ENCODE measurements around the gene SYTL1.

DNA sequence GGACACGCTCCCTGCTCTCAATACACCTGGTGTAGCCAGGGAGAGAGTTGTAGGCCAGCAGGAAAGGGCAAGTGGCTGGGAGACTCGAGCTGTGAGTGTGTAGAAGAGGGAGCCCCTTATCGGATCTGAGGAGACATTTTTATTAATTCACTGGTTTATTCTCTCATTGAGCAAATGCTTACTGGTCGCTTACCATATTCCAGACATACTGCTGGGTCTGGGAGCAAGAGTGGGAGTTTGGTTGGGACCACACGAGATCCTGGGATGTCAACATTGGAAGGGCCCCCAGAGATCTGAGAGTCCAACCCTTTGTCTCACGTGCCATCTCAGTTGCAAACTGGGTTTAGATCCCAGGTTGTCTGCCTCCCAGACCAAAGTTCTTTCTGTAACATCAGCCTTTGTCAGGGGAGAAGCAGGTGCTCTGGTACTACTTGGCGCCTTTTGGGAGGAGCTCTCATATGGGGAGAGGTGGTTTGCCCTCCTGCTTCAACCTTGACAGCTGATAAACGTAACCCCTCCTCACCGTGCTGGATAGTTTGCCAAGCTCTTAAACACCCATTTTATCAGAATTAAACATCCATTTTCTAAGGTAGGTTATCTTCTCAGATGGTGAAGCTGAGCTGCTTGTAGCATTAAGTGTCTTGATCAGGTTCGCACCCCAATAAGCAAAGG lies 19.1 kb upstream of the SYTL1 start:
- TF ChIP-seq EP300 (IDR thresholded peaks at IDR 0.05; ENCODE audit: borderline replicate concordance in 1 of 2, low read depth in 1 of 2, low read length in 1 of 2) (no peak), EZH2phosphoT487 (IDR thresholded peaks at IDR 0.05; ENCODE audit: borderline replicate concordance, low read depth) (no peak), SIN3A (IDR thresholded peaks at IDR 0.05; ENCODE audit: borderline replicate concordance, low read depth, low read length) (no peak)
- TF ChIP-seq, protein P1, sequence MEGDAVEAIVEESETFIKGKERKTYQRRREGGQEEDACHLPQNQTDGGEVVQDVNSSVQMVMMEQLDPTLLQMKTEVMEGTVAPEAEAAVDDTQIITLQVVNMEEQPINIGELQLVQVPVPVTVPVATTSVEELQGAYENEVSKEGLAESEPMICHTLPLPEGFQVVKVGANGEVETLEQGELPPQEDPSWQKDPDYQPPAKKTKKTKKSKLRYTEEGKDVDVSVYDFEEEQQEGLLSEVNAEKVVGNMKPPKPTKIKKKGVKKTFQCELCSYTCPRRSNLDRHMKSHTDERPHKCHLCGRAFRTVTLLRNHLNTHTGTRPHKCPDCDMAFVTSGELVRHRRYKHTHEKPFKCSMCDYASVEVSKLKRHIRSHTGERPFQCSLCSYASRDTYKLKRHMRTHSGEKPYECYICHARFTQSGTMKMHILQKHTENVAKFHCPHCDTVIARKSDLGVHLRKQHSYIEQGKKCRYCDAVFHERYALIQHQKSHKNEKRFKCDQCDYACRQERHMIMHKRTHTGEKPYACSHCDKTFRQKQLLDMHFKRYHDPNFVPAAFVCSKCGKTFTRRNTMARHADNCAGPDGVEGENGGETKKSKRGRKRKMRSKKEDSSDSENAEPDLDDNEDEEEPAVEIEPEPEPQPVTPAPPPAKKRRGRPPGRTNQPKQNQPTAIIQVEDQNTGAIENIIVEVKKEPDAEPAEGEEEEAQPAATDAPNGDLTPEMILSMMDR (IDR thresholded peaks at IDR 0.05) = no peak
- TF ChIP-seq, protein P2, sequence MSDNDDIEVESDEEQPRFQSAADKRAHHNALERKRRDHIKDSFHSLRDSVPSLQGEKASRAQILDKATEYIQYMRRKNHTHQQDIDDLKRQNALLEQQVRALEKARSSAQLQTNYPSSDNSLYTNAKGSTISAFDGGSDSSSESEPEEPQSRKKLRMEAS (IDR thresholded peaks at IDR 0.05; ENCODE audit: low read depth) = no peak
